GM19193 (cell line): Measurements from ENCODE around the gene TEX51.

Experiments used
- POLR2A ChIP-seq: IDR thresholded peaks from 4 replicates; pipeline ENCODE4 v1.6.1; 2011; ENCODE audit not compliant: insufficient read depth, insufficient read length; ENCODE audit errors: extremely low read depth

Gene TEX51

GRCh38 chr2:126898636-126899035, at the start of gene TEX51:
Gene TEX51, plus strand, starts transcription at chr2:126898890. Its CDS starts 29 bp downstream, at chr2:126898919.
- TF ChIP-seq POLR2A: no peak

GRCh38 chr2:126849054-126849453, 49.6 kb upstream of the TEX51 start:
- TF ChIP-seq POLR2A: no peak

- TF ChIP-seq POLR2A: no peak
Observed at GRCh38 chr2:126849486-126849885, 49.2 kb upstream of the TEX51 start.

DNA sequence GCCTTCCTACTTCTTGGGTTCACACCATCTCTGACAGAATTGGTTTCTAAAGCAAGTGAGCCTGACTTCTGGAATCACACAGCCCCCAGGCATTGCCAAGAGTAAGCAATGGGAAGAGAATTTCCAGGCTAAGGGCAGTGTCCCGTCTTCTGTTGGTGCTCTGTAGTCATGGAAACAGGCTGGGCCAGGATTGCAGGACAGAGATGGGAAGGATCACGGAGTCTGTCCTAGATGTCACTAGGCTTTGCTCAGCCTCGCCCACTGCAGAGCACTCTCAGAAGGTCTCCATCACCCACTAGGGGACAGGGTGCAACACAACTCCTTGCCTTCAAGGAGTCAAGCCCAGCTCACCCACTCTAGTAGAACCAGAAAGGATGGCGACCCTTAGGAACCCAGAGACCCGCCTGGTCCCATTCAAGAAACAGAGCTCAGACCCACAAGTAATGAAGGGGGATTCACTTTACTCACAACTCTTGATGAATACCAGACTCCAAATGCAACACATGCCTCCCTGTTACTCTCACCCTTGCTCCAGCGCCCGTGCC, 48.6 kb upstream of the TEX51 start:
- no peak for TF ChIP-seq POLR2A

- TF ChIP-seq POLR2A: no peak
Observed at GRCh38 chr2:126850940-126851339, 47.8 kb upstream of the TEX51 start.

DNA sequence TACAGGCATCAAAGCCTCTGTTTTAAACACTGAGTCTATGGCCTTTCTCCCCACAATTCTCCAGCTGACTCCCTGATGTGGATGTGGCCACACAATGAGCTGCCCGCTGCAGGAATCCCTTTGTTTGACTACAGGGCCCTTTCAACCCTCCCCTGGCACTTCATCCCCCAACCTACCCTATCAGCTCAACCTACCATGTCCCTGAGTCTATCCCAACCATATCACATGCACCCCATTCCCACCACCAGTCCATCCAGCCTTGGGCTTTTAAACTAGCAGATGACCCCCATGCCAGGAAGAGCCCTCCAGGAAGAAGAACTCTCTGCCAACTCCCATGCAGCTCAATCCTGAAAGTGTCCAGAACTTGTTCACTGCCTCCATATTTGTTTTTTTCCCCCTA, 46.9 kb upstream of the TEX51 start:
- no peak for TF ChIP-seq POLR2A

GRCh38 chr2:126852361-126852760, 46.3 kb upstream of the TEX51 start:
- TF ChIP-seq POLR2A: no peak

DNA sequence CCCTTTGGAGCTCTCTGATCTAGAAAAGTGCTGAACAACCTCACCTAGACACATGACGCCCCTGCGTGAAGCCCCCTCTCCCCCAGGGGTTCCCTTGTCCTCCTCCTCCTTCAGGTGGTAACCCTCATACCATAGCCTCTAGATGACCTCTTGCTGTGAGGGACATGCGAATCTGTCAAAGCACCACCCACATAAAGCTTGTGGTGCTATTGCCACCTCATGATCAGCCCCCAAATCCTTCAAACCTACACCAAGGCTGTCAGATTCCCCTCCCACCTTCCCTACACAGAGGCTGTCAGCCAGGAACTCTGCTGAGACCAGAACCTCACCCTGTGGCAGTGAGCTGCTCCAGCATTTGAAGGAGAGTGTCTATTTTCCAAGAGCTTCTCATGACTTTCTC, 43.1 kb upstream of the TEX51 start:
- no peak for TF ChIP-seq POLR2A

DNA sequence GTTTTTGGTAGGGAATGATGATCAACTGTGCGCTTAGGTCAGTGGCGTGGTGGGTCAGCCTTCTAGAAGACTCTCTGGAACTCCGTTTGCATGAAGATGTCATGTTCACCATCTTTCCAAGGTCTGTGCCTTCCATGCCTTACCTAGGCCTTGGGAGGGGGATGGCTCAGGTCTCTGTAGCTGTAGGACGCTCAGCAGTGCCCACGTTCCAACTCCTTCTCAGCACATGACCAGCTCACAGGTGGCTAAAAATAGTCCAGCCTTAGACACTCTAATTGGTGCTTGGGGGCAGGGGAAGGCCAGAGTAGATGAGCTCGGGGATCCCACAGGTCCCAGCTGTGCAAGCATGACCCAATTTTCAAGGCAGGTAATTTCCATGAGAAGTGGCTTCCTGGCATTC, 42.3 kb upstream of the TEX51 start:
- TF ChIP-seq POLR2A: no peak

- TF ChIP-seq POLR2A: no peak
Observed at GRCh38 chr2:126857502-126857901, 41.2 kb upstream of the TEX51 start.

GRCh38 chr2:126858013-126858412, 40.7 kb upstream of the TEX51 start:
- TF ChIP-seq POLR2A: no peak

- TF ChIP-seq POLR2A: no peak
Observed at GRCh38 chr2:126858436-126858835, 40.3 kb upstream of the TEX51 start.

- no peak for TF ChIP-seq POLR2A
Observed at GRCh38 chr2:126858991-126859390, 39.7 kb upstream of the TEX51 start.

DNA sequence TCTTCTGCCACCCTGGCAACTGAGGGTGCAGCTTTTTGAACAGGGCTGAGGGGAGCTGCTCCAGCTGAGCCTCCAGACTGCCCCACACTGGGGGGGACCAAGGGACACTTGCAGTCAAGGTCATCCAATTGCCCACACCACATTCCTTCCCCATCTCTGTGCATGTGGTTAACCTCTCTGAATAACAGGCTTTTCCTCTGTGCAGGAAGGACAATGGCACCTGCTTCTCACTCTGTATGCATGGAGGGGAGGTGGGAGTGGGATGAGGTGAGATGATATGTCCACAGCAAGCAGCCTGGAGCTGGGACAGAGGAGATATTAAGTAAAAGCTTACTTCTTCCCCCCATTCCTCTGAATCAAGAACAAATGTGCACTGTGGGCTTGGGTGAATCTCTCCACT, 39.1 kb upstream of the TEX51 start:
- TF ChIP-seq POLR2A: no peak

GRCh38 chr2:126860385-126860784, 38.3 kb upstream of the TEX51 start:
- TF ChIP-seq POLR2A: no peak

- no peak for TF ChIP-seq POLR2A
Observed at GRCh38 chr2:126862730-126863129, 36.0 kb upstream of the TEX51 start.

DNA sequence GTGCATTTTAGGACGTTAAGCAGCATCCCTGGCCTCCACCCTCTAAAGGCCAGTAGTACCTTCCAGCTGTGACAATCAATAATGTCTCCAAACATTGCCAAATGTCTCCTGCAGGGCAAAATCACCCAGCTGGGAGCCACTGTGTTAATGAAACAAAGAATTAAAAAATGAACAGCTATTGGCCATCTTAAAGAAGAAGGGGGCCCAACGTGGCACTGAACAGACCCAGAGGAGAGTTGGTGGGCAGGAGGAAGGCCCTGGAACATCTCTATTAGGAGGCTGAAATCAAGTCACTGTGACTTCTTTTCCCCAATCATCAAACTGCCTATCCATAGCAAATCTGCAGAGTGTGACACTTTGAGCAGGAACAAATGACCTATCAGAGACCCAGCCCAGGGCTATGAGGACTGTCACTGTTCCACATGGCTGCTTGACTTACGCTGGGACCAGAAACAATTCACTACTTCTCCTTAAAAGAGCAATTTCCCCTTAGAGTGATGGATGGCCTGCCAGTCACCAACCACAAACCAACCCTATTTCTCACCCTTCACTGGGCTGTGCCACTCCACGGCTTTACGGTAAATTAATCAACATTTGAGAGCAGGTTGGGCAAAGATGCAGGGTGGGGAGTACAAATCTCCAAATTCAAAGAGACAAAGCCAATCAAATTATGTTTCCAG, 35.2 kb upstream of the TEX51 start:
- TF ChIP-seq POLR2A: no peak
